Measurements from ENCODE around the gene C11orf21. TPM values are rescaled to one million over a fixed set of nuclear protein-coding genes. Genes with fewer than 3 reads are reported as not detected.

C11orf21 gene
- total RNA-seq, 2 donors from 2014 or later, result 7.2 to 7.6 TPM

- ATAC-seq (no peak), DNase-seq (ENCODE audit: low spot score) (no peak)
- Mint-ChIP-seq H3K27ac (no peak overlapping the region), H3K4me1 (ENCODE audit: low read depth in 2 of 2) (no peaks in the 10 kb centered on the region), H3K36me3 (peaks cover 4% of the 10 kb centered on the region), H3K9me3 (peaks cover 8% of the 10 kb centered on the region), H3K27me3 (peaks cover 30% of the 10 kb centered on the region in 2 donors), H3K4me3 (no peak overlapping the region)
Observed at GRCh38 chr11:2331404-2331803, 29.7 kb upstream of the C11orf21 start.

GRCh38 chr11:2330696-2331095, 29.0 kb upstream of the C11orf21 start:
- H3K36me3 Mint-ChIP-seq, result peaks cover 4% of the 10 kb centered on the region
- no peak for ATAC-seq
- peaks cover 23 to 25% of the 10 kb centered on the region in 2 donors for H3K27me3 Mint-ChIP-seq
- H3K4me1 Mint-ChIP-seq (ENCODE audit: low read depth in 2 of 2), result no peaks in the 10 kb centered on the region
- H3K27ac Mint-ChIP-seq, result no peak overlapping the region
- H3K4me3 Mint-ChIP-seq, result no peak overlapping the region
- peaks cover 8% of the 10 kb centered on the region for H3K9me3 Mint-ChIP-seq
- no peak for DNase-seq (ENCODE audit: low spot score)

- H3K27me3 Mint-ChIP-seq, result peaks cover 17 to 25% of the 10 kb centered on the region in 2 donors
- H3K9me3 Mint-ChIP-seq, result peaks cover 8% of the 10 kb centered on the region
- no peak overlapping the region for H3K27ac Mint-ChIP-seq
- no peaks in the 10 kb centered on the region for H3K4me1 Mint-ChIP-seq (ENCODE audit: low read depth in 2 of 2)
- ATAC-seq, result no peak
- no peak overlapping the region for H3K4me3 Mint-ChIP-seq
- peaks cover 4% of the 10 kb centered on the region for H3K36me3 Mint-ChIP-seq
- DNase-seq (ENCODE audit: low spot score), result no peak
Observed at GRCh38 chr11:2329551-2329950, 27.8 kb upstream of the C11orf21 start.

- H3K9me3 Mint-ChIP-seq, result peaks cover 8% of the 10 kb centered on the region
- no peaks in the 10 kb centered on the region for H3K4me1 Mint-ChIP-seq (ENCODE audit: low read depth in 2 of 2)
- no peak overlapping the region for H3K27ac Mint-ChIP-seq
- H3K4me3 Mint-ChIP-seq, result no peak overlapping the region
- ATAC-seq (no peak), DNase-seq (ENCODE audit: low spot score) (no peak)
- H3K36me3 Mint-ChIP-seq, result peaks cover 4% of the 10 kb centered on the region
- peaks cover 17 to 27% of the 10 kb centered on the region in 2 donors for H3K27me3 Mint-ChIP-seq
Observed at GRCh38 chr11:2328656-2329354, 27.1 kb upstream of the C11orf21 start.

GRCh38 chr11:2328021-2328420, 26.3 kb upstream of the C11orf21 start:
- Mint-ChIP-seq H3K4me3 (no peak overlapping the region), H3K4me1 (ENCODE audit: low read depth in 2 of 2) (no peaks in the 10 kb centered on the region), H3K36me3 (peaks cover 9% of the 10 kb centered on the region), H3K27ac (no peak overlapping the region), H3K9me3 (peaks cover 8% of the 10 kb centered on the region), H3K27me3 (peaks cover 23 to 33% of the 10 kb centered on the region in 2 donors)
- ATAC-seq, result no peak
- DNase-seq (ENCODE audit: low spot score), result no peak

GRCh38 chr11:2327032-2327431, 25.3 kb upstream of the C11orf21 start:
- Mint-ChIP-seq H3K9me3 (peaks cover 8% of the 10 kb centered on the region), H3K27me3 (peaks cover 24 to 38% of the 10 kb centered on the region in 2 donors)

GRCh38 chr11:2325719-2326118, 24.0 kb upstream of the C11orf21 start:
- Mint-ChIP-seq H3K4me1 (ENCODE audit: low read depth in 2 of 2) (no peaks in the 10 kb centered on the region), H3K9me3 (peaks cover 1% of the 10 kb centered on the region), H3K27me3 (peaks cover 19 to 33% of the 10 kb centered on the region in 2 donors), H3K27ac (no peak overlapping the region), H3K4me3 (no peak overlapping the region), H3K36me3 (peaks cover 11% of the 10 kb centered on the region)
- DNase-seq (ENCODE audit: low spot score) (no peak), ATAC-seq (no peak)

More at GRCh38 chr11:2327032-2327431, 25.3 kb upstream of the C11orf21 start:
- Mint-ChIP-seq H3K36me3 (peaks cover 16% of the 10 kb centered on the region), H3K27ac (no peak overlapping the region), H3K4me3 (no peak overlapping the region), H3K4me1 (ENCODE audit: low read depth in 2 of 2) (no peaks in the 10 kb centered on the region)
- no peak for ATAC-seq
- no peak for DNase-seq (ENCODE audit: low spot score)

- Mint-ChIP-seq H3K4me1 (ENCODE audit: low read depth in 2 of 2) (no peaks in the 10 kb centered on the region), H3K4me3 (no peak overlapping the region), H3K27ac (no peak overlapping the region), H3K36me3 (peaks cover 11% of the 10 kb centered on the region), H3K27me3 (peaks cover 15 to 29% of the 10 kb centered on the region in 2 donors), H3K9me3 (no peaks in the 10 kb centered on the region)
- ATAC-seq (no peak), DNase-seq (ENCODE audit: low spot score) (no peak)
Observed at GRCh38 chr11:2325123-2325522, 23.4 kb upstream of the C11orf21 start.

GRCh38 chr11:2321311-2321683, 19.6 kb upstream of the C11orf21 start:
- ATAC-seq (no peak), DNase-seq (ENCODE audit: low spot score) (peak; percentile 15)
- no peaks in the 10 kb centered on the region for H3K9me3 Mint-ChIP-seq
- H3K36me3 Mint-ChIP-seq, result peaks cover 11% of the 10 kb centered on the region
- H3K27me3 Mint-ChIP-seq, result peaks cover 7 to 18% of the 10 kb centered on the region in 2 donors
- H3K27ac Mint-ChIP-seq, result no peak overlapping the region
- H3K4me1 Mint-ChIP-seq (ENCODE audit: low read depth in 2 of 2), result peaks cover 12 to 17% of the 10 kb centered on the region in 2 donors
- H3K4me3 Mint-ChIP-seq, result no peak overlapping the region

- ATAC-seq (peak in 1 of 2 donors; percentile 21), DNase-seq (ENCODE audit: low spot score) (peak; percentile 22)
- peaks cover 7 to 16% of the 10 kb centered on the region in 2 donors for H3K27me3 Mint-ChIP-seq
- no peak overlapping the region for H3K4me3 Mint-ChIP-seq
- H3K9me3 Mint-ChIP-seq, result no peaks in the 10 kb centered on the region
- H3K36me3 Mint-ChIP-seq, result peaks cover 11% of the 10 kb centered on the region
- H3K4me1 Mint-ChIP-seq (ENCODE audit: low read depth in 2 of 2), result peaks cover 12 to 17% of the 10 kb centered on the region in 2 donors
- no peak overlapping the region for H3K27ac Mint-ChIP-seq
Observed at GRCh38 chr11:2320568-2321310, 19.0 kb upstream of the C11orf21 start.

GRCh38 chr11:2319791-2320472, 18.2 kb upstream of the C11orf21 start:
- DNase-seq (ENCODE audit: low spot score) (no peak), ATAC-seq (no peak)
- no peaks in the 10 kb centered on the region for H3K9me3 Mint-ChIP-seq
- H3K27ac Mint-ChIP-seq, result no peak overlapping the region
- H3K4me3 Mint-ChIP-seq, result no peak overlapping the region
- H3K36me3 Mint-ChIP-seq, result peaks cover 11% of the 10 kb centered on the region
- H3K4me1 Mint-ChIP-seq (ENCODE audit: low read depth in 2 of 2), result peaks cover 12 to 17% of the 10 kb centered on the region in 2 donors
- peaks cover 7 to 16% of the 10 kb centered on the region in 2 donors for H3K27me3 Mint-ChIP-seq

GRCh38 chr11:2318707-2319106, 17.0 kb upstream of the C11orf21 start:
- no peaks in the 10 kb centered on the region for H3K9me3 Mint-ChIP-seq
- H3K4me1 Mint-ChIP-seq (ENCODE audit: low read depth in 2 of 2), result peaks cover 12 to 17% of the 10 kb centered on the region in 2 donors
- peaks cover 7 to 13% of the 10 kb centered on the region in 2 donors for H3K27me3 Mint-ChIP-seq
- ATAC-seq (no peak), DNase-seq (ENCODE audit: low spot score) (no peak)
- no peak overlapping the region for H3K4me3 Mint-ChIP-seq
- H3K36me3 Mint-ChIP-seq, result peaks cover 11% of the 10 kb centered on the region
- H3K27ac Mint-ChIP-seq, result no peak overlapping the region

- H3K27me3 Mint-ChIP-seq, result peaks cover 2 to 7% of the 10 kb centered on the region in 2 donors
- peaks cover 12 to 20% of the 10 kb centered on the region in 2 donors for H3K4me1 Mint-ChIP-seq (ENCODE audit: low read depth in 2 of 2)
- H3K9me3 Mint-ChIP-seq, result no peaks in the 10 kb centered on the region
- ATAC-seq (no peak), DNase-seq (ENCODE audit: low spot score) (no peak)
- peak overlapping the region in 1 of 2 donors; percentile 30 for H3K27ac Mint-ChIP-seq
- H3K36me3 Mint-ChIP-seq, result peaks cover 8% of the 10 kb centered on the region
- H3K4me3 Mint-ChIP-seq, result no peak overlapping the region
Observed at GRCh38 chr11:2318123-2318522, 16.4 kb upstream of the C11orf21 start.
